ENCODE data around the gene HDAC4.

HDAC4 gene

DNA sequence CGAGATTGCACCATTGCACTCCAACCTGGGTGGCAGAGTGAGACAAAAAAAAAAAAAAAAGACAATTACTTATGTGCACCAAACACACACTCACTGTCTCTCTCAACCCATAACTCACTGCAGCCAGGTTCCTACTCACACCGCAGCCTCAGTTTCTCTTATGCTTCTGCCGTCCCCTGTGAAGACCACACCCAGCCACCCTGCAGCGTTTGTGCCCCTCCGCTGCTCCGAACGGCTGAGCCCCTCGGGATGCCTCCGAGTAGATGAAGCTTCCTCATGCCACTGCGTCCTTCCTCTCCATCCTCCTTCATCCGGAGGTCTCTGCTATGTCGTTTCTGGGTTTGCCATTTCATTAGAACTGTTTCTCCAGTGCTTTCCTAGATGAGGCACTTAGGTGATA lies 392.8 kb downstream of the HDAC4 start:
- no peak for DNase-seq (ENCODE audit: low read depth)

DNA sequence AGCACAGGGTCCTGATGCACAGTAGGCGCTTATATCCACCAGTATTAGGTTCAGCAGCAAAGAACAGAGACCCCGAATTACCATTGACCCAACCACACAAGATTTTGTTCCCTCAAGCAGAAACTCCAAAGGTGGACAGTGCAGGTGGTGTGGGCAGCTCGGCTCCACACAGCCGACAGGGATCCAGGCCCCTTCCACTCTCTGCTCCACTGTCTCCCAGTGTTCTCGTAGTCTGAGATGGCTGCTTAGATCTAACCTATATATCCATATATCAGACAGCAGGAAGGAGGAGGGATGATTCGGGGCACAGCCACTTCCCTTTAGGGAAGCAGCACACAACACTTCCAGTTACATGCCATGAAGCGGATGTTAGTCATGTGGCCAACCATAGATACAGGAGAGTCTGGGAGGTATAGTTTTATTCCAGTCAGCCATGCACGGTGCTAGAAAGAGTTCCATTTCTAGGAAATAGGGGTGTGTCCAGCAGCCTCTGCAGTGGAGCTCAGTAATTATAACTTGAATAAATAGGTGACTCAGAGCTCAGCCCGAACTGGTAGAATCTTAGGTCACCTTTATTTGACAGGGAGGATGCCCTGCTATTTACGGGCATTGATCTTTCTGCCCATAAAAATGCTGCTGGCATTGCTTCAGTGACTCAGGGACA lies 394.1 kb downstream of the HDAC4 start:
- no peak for DNase-seq (ENCODE audit: low read depth)

DNA sequence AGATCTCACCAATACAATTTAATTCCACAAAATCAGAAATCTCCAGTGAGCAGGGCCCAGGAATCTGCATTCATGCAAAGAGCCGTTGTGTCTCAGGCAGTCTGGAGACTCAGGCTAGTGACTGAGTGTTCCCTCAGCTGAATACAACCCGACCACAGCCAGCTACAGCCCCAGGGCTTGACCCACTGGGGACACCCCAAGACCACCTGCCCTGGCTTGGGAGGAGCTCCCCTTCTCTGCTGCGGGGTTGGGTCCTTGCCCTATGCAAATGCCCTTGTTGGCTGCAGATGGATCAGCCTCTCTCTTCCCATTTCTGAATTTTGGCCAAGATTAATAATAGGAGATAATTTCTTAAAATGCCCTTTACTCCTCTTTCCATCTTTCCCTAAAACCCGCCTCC lies 395.2 kb downstream of the HDAC4 start:
- no peak for DNase-seq (ENCODE audit: low read depth)

DNA sequence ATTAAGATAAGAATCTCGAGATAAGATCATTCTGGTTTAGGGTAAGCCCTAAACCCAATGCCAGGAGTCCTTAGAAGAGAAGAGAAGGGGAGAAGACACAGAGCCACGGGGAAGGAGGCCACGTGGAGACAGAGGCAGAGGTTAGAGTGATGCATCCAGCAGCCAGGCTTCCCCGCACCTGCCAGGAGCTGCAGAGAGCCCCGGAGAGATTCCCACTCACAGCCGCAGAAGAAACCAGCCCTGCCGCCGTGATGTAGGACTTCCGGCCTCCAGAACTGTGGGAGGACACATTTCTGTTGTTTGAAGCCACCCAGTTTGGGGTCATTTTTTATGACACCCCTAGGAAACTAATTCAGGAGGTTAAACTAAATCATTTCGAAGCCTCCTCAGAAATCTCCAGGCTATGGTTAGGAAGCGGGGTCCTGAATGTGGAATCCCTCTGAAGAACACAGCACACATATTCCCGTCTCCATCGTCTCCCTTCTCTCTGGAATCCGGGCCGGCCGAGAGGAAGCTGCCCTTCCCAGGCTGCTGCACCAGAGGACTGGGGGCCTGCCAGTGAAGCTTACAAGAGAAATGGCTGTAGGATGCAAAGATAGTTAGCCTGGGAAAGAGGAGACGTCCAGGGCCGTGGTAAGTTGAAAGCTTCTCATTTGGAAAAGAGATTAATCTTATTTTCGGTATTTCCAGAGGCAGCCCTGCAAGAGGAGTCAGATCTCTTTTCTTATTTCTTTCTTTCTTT lies 396.4 kb downstream of the HDAC4 start:
- no peak for DNase-seq (ENCODE audit: low read depth)

DNA sequence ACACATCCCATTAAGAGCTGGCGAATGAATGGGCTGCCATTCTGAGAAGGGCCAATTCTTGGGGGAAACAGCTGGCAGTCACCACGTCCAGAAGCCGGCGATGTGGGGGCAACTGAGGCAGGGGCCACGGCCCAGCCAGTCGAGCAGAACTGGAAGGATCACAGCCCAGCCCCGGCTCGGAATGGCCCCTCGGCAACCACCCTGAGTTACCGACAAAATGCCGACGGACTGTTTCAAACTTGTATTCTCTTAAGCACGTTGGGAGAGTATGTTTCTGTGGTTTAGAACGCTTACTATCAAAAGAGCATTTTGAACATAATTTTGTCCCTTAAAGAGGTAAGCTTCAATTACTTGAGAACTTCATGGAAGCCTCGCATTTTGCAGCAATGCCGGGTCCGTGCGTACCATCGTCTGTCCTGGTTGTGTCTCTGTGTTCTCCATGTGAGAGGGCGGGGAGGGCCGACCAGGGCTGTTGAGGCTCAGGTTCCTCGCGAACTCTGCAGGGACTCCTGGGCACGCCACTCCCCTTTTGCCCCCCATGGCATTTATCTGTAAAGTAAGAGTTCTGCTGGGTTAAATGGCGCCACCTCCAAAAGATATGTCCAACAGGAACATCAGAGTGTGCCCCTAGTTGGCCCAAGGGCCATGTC lies 397.1 kb downstream of the HDAC4 start:
- DNase-seq (ENCODE audit: low read depth): no peak

DNA sequence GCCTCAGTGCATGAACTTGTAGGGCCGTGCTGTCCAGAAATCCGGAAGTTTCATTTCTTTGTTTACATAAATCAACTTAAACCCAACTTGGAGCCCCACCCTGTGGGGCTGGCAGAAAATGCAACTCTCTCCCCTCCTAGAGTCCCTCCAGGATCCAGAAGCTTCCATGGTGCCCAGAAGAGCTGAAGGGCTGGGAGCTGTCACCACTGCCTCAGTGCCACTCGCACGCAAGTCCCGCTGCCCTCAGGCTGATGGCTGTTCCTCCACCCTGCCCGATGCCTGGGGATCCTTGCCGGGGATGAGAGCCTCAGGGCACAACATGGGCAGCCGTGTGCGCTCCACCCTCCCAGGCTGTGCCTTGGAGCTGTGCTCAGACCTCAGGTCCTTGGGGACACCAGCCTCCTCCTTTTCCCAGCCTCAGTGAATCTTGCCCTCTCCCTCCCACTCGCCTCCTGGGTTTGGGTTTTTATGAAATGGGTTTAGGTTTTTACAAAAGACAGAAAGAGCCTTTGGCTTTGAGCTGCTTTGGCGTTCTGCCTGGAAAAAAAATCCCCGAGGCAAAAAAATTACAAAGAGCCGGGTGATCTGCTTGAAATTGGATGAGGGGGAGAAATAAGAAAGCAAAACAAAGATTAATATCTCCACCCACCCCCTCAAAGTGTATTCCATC lies 397.7 kb downstream of the HDAC4 start:
- no peak for DNase-seq (ENCODE audit: low read depth)

DNA sequence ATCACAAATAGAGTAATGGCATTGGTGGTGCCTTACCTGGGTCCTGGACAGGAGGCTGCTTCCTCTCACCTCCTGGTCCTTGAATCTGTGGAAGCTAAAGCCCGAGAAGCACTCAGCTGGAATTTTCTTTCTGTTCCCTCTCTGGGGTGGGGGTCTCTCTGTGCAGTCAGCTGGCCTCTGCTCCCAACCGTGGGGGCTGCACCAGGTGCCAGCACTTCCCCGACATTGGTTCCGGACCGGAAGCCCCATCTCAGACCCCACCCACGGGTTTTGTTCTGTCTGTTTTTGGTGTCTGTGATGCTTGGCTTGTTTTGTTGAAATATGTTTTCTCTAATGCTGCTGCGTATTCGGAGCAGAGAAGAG lies 398.2 kb downstream of the HDAC4 start:
- no peak for DNase-seq (ENCODE audit: low read depth)

DNA sequence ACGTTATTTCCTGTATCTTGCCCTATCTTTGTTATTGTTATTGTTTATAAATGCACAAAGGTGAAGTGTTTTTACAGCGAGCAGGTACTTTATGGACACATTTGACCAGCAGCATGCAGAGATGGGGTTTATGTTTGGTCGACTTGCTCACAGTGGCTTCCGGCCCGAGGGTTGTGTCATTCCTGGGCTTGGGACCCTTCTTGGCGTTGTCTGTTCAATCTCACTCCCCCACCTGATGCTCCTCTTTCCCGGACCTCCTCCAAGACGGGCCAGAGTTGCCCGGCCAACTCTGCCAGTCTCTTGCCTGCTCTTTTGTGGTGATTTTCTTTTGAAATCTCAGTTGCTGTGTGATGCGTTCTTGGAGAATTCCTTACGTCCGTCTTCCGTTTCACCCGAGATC lies 399.0 kb downstream of the HDAC4 start:
- no peak for DNase-seq (ENCODE audit: low read depth)

DNA sequence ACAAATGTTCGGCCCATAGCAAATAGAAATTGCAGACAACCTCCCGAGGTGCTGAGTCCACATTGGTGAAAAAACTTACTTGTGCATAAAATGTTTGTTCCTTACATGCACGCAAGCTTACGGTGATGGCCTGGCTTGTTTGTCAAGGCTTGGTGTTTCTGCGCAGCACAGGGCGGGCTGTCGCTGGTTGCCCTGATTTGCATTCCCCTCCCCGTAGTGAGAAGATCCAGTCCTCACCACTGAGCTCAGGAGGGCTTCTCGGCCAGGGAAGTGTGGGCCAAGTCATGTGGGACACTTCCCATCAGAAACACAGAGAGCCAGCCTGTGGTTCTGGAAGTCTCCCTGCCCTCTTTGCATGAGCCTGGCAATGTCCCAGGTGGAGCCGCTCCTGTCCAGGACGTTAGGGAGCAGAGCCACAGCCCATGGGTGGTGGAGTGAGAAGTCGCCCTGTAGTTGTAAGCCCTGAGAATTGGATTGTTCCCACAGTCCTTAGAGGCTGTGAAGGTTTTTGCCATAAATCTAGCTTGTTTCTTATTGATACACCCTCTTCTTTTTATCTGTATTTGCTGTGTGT lies 400.2 kb downstream of the HDAC4 start:
- DNase-seq (ENCODE audit: low read depth): no peak

DNA sequence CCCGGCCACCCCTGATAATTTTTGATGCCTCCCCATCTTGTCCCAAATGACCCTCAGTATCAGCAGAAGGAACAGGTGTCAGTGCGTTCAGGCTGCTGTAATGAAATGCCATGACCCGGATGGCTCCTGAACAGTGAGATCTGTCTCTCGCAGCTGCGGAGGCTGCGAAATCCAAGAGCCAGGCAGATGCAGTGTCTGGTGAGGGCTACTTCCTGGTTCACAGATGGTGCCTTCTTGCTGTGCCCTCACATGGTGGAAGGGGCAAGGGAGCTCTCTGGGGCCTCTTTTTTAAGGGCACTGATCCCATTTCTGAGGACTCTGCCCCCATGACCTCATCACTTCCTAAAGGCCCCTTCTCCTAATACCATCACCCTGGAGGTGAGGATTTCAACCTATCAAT lies 400.7 kb downstream of the HDAC4 start:
- no peak for DNase-seq (ENCODE audit: low read depth)

DNA sequence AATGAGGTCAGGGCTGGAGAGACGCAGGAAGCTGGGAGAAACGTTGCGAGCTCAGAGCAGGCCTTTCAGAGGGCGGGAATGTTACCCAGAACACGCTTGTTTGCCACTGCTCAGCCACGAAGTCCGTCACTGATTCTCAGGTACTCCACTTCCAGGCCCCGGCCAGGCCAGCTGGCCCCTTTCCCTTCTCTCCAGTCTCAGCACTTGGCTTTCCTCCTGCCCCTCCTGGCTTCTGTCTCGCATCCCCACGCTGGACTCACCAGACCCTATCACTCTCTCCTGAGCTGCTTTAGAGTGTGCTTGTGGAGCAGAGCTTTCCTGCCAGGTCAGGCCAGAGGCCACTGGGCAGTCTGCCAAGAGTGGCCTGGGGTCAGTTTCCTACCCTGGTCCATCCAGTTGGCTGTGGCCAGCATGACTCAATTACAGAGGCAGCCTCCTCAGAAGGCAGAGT lies 401.5 kb downstream of the HDAC4 start:
- no peak for DNase-seq (ENCODE audit: low read depth)

DNA sequence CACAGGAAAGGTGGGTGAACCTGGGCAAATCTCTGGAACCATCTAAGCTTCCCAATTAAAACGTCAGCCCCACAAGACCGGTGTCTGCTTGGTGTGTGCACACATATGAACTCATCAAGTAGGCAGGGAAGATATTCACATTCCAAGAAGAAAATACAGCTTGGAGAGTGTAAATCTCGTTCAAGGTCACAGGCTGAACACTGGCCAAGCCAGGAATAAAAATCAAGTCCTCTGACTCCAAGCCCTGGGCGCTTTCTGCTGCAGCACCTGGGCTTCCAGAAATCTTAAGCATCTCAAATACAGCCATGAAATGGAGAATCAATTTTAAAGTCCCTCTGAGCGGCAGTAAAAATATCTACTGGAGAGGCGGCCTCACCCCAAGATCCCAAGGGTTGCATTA lies 402.0 kb downstream of the HDAC4 start:
- DNase-seq (ENCODE audit: low read depth): no peak
